ENCODE results near the gene RRBP1. TPM values are rescaled to one million over a fixed set of nuclear protein-coding genes. Genes with fewer than 3 reads are reported as not detected.

The RRBP1 gene
- total and polyA plus RNA-seq, 4 donors: 75.4 to 202 (median 130) TPM

DNA sequence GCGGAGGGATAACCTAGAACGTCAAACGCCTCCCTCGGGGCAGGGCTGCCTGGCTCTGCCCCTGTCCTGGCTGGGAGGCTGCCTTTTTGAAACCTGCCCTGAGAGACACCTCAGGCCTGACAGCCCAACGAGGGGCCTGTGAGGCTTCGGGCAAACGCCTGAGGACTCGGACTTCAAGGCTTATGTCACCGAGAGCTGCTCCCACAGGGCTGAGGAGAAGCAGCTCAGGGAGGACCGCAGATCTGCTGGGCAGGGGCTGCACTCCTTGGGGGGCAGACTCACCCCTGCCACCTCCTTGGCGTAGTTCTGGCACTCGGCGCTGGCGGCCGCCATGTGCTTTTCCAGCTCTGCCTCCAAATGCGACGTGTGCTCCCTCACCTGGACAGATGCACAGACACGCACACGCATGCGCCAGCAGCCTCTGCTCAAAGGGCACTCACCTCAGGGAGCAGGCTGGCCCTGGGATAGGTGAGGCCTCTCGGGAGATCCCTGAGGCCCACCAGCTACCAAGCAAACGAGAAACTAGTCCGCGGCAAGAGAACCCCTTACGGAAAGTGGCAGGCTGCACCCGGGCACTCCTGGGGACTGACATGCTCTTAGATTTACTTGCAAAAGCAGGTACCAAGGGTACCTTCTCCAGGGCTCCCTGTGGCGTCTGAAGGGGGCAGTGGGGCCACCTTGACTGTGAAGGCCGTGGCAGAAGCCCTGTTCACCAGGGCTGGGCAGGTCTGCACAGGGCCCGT lies 62.5 kb downstream of the RRBP1 start:
- H3K27ac ChIP-seq (ENCODE audit: low read depth in 1 of 2, low read length in 2 of 2): no peak overlapping the region
- H3K9ac ChIP-seq (ENCODE audit: low read depth in 1 of 2, low read length in 2 of 2): no peak overlapping the region
- H3K9me3 ChIP-seq (ENCODE audit: control insufficient read depth in 4 of 4, low read length in 3 of 4): no peaks in the 10 kb centered on the region
- peaks cover 43 to 98% (median 75%) of the 10 kb centered on the region in 4 donors for H3K36me3 ChIP-seq (ENCODE audit: control insufficient read depth in 4 of 4, insufficient read depth in 3 of 4, low read depth in 1 of 4, low read length in 3 of 4)
- DNase-seq (ENCODE audit: low spot score): peak; percentile 32
- H3K4me3 ChIP-seq (ENCODE audit: low read depth in 1 of 3, low read length in 3 of 3): no peak overlapping the region
- H3K27me3 ChIP-seq (ENCODE audit: control insufficient read depth in 4 of 4, insufficient read depth in 4 of 4, low read length in 3 of 4): no peaks in the 10 kb centered on the region
- TF ChIP-seq MAX (IDR thresholded peaks at IDR 0.05) (no peak), TAF1 (conservative IDR thresholded peaks at IDR 0.05) (no peak), RAD21 (IDR thresholded peaks at IDR 0.05) (no peak), GABPA (IDR thresholded peaks at IDR 0.05 in 1 of 2, conservative IDR thresholded peaks at IDR 0.05 in 1 of 2) (no peak), ZBTB33 (IDR thresholded peaks at IDR 0.05) (no peak), FOXA1 (IDR thresholded peaks at IDR 0.05) (no peak), SP1 (IDR thresholded peaks at IDR 0.05) (no peak), HNF4A (conservative IDR thresholded peaks at IDR 0.05) (no peak), HNF4G (IDR thresholded peaks at IDR 0.05) (no peak), JUND (IDR thresholded peaks at IDR 0.05) (no peak), RXRA (IDR thresholded peaks at IDR 0.05) (no peak), NR2F2 (IDR thresholded peaks at IDR 0.05) (no peak), EGR1 (IDR thresholded peaks at IDR 0.05; ENCODE audit: low read depth in 2 of 2) (no peak), FOXA2 (IDR thresholded peaks at IDR 0.05) (no peak), YY1 (IDR thresholded peaks at IDR 0.05) (no peak)
- TF ChIP-seq, protein P1, sequence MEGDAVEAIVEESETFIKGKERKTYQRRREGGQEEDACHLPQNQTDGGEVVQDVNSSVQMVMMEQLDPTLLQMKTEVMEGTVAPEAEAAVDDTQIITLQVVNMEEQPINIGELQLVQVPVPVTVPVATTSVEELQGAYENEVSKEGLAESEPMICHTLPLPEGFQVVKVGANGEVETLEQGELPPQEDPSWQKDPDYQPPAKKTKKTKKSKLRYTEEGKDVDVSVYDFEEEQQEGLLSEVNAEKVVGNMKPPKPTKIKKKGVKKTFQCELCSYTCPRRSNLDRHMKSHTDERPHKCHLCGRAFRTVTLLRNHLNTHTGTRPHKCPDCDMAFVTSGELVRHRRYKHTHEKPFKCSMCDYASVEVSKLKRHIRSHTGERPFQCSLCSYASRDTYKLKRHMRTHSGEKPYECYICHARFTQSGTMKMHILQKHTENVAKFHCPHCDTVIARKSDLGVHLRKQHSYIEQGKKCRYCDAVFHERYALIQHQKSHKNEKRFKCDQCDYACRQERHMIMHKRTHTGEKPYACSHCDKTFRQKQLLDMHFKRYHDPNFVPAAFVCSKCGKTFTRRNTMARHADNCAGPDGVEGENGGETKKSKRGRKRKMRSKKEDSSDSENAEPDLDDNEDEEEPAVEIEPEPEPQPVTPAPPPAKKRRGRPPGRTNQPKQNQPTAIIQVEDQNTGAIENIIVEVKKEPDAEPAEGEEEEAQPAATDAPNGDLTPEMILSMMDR (IDR thresholded peaks at IDR 0.05; ENCODE audit: low read depth, low read length, missing input control): no peak
- TF ChIP-seq, protein P2, sequence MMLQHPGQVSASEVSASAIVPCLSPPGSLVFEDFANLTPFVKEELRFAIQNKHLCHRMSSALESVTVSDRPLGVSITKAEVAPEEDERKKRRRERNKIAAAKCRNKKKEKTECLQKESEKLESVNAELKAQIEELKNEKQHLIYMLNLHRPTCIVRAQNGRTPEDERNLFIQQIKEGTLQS (IDR thresholded peaks at IDR 0.05): no peak
- TF ChIP-seq, protein P3, sequence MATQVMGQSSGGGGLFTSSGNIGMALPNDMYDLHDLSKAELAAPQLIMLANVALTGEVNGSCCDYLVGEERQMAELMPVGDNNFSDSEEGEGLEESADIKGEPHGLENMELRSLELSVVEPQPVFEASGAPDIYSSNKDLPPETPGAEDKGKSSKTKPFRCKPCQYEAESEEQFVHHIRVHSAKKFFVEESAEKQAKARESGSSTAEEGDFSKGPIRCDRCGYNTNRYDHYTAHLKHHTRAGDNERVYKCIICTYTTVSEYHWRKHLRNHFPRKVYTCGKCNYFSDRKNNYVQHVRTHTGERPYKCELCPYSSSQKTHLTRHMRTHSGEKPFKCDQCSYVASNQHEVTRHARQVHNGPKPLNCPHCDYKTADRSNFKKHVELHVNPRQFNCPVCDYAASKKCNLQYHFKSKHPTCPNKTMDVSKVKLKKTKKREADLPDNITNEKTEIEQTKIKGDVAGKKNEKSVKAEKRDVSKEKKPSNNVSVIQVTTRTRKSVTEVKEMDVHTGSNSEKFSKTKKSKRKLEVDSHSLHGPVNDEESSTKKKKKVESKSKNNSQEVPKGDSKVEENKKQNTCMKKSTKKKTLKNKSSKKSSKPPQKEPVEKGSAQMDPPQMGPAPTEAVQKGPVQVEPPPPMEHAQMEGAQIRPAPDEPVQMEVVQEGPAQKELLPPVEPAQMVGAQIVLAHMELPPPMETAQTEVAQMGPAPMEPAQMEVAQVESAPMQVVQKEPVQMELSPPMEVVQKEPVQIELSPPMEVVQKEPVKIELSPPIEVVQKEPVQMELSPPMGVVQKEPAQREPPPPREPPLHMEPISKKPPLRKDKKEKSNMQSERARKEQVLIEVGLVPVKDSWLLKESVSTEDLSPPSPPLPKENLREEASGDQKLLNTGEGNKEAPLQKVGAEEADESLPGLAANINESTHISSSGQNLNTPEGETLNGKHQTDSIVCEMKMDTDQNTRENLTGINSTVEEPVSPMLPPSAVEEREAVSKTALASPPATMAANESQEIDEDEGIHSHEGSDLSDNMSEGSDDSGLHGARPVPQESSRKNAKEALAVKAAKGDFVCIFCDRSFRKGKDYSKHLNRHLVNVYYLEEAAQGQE (IDR thresholded peaks at IDR 0.05): no peak
- WGBS: 85% methylated on average over 29 of the region's 29 CpGs
- H3K4me1 ChIP-seq (ENCODE audit: control insufficient read depth in 4 of 4, insufficient read depth in 4 of 4, low read length in 3 of 4): no peaks in the 10 kb centered on the region
